GM21528 (cell line): Measurements from ENCODE around the gene FOXN3.
A peak's percentile ranks its signal among the peaks of the same experiment; 100 is the strongest.

Source experiments
- ATAC-seq: cut with Tn5 transposase; IDR thresholded peaks from one replicate; pipeline ENCODE4 v1.9.1; 2021; ENCODE audit warnings: mild to moderate bottlenecking, moderate library complexity; ENCODE audit not compliant: unreplicated experiment, low FRiP score

FOXN3 gene, protein sequence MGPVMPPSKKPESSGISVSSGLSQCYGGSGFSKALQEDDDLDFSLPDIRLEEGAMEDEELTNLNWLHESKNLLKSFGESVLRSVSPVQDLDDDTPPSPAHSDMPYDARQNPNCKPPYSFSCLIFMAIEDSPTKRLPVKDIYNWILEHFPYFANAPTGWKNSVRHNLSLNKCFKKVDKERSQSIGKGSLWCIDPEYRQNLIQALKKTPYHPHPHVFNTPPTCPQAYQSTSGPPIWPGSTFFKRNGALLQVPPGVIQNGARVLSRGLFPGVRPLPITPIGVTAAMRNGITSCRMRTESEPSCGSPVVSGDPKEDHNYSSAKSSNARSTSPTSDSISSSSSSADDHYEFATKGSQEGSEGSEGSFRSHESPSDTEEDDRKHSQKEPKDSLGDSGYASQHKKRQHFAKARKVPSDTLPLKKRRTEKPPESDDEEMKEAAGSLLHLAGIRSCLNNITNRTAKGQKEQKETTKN

DNA sequence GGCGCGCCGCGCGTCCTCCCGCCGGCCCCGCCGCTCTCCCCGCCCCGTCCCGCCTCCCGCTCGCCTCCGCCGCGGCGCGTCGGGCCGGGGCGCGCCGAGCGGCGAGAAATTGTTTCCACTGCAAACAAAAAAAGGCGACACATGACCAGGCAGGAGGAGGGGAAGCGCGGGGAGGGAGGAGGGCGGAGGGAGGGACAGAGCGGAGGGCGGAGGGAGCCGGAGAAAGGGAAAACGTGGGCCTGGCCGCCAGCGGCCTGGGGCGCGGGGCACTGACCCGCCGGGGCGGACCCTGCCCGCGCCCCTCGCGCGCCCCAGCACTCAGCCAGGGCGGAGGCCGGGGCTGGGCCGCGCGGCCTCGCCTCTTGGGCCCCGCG is at the start of gene FOXN3:
Gene FOXN3, minus strand, starts transcription at position 143 of the 374 bp plus-strand sequence. CDS start 4,757 bp downstream, outside the sequence.
- peak; percentile 41 for ATAC-seq

DNA sequence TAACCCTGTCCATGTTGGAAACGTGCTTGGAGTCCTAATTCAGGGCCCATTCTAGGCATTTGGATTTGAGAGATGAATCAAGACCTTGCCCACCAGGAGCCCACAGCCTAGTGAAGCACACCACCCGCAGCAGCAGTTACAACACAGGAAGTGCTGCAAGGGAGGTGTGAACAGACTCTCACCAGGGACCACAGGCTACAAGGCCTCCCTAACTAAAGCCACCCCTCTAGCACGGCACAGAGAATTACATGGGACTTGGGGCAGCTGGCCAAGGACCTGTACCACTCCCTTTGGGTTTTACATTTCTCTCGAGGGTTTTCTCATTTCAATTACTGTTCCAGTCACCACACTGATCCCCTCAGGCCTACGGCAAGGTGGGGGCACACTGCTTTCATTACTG is 49.5 kb upstream of the FOXN3 start:
- no peak for ATAC-seq

DNA sequence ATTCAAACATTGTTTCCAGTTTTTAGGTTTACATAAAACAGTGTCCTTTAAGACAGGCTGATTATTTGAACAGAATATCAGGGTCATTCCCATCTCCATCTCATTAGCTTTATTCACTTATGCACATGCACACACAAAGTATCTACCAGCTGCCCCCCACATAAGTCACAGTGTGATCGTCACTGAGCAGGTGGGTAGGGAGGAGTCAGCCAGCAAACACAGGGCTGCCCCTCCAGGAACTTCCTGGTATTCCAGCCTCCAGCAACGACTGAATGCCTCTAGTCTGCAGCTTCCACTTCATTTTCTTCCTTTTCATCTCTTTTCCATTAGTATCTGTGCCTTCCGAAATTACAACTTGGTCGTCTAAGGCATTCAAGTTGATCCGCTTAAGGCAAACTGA is 48.8 kb upstream of the FOXN3 start:
- ATAC-seq = no peak

DNA sequence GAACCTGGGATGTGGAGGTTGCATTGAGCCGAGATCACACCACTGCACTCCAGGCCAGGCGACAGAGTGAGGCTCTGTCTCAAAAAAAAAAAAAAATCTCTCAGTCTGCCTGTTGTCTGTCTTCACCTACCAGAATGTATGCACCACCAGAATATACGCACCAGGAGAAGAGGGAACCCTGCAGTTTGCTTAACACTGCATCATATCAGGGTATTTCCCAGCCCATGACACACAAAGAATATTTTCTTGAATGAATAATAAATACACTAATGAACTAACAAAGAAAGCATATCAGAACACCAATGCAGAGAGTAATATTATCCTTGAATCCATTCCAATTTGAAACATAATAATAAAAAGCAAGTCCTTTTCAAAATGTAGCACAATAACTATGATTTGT is 44.2 kb upstream of the FOXN3 start:
- no peak for ATAC-seq

DNA sequence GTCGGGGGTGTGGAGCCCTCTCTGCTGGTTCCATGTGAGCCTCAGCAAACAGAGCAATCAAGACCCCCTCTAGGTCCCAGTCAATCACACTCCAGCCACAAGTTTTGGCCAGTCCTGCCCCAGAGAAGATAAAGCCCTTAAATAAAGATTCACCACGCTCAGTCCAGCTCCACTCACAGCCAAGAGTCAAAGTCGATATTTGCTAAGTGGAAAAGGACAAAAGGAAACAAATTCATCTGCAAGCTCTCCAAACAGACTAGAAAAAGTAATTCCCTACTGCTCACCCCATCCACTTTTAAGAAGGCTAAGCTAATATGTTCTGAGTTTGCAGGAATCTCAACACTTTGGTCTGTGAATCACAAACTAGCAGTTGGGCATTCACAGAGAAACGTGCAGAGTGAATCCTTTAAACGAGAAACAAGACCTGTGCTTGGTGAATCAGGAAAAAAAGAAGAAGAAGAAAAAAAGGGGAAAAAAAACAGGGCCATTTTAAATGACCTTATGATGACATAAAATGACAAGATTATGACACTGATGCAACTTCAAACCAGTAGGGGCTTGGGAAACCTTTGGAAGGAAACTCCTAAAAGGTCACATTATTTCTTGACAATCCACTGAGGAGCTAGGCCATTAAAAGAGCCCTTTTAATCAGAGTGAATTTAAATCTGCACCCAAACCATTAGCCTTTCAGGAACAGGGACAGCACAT is 41.8 kb upstream of the FOXN3 start:
- no peak for ATAC-seq

DNA sequence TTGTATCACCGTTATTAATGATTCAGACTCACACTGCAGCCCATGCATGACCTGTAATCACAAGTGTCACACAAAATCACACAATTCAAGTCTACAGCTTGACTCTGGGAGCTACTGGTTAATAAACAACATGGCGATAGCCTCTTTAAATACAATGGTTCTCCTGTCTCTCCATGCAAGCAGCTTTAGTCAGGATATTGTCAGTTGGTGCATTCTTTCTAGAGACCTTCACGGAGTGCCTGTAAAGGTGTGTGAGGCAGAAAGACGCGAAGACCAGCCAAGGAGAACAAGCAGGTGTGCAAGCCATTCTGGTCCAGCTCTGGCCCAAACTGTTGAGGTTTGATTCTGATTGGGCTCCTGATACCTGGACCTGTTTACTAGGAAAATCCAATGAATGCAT is 40.0 kb upstream of the FOXN3 start:
- ATAC-seq = no peak

DNA sequence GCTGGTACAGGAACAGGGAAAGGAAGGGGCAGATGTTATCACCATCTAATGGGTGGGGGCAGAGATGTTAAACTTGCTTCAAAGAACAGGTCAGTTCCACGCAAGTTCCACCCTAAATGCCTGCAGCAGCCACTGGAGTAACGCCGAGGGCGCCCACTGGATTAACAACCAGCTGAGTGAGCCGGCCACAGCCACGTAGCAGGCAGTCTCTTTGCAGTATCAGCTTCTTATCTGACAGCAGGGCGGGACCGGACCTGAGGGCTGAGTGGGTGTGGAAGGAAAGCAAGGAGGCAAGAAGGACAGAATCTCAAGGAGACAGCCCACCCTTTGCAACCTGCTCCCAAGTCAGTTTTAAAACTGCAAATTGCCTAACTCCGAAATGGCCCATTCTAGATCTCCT is 38.4 kb upstream of the FOXN3 start:
- ATAC-seq = no peak

DNA sequence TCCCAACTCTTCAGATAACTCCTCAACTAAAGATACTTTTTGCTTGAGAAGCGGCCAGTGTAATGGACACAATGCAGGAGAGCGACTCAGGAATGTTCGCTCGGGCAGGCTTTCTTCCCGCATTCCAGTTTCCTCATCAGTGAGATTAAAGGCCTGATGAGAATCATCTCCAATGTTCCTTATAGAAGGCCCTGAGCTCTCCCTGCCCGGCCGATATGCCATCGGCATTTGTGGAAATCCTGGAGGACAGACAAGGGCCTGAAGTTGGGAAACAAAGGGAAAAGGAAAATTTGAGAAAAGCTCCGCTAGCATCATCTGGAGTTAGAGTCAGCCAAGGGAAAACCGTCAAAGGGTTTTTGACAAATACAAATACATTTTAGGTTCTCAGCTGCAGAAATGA is 38.0 kb upstream of the FOXN3 start:
- ATAC-seq = no peak

DNA sequence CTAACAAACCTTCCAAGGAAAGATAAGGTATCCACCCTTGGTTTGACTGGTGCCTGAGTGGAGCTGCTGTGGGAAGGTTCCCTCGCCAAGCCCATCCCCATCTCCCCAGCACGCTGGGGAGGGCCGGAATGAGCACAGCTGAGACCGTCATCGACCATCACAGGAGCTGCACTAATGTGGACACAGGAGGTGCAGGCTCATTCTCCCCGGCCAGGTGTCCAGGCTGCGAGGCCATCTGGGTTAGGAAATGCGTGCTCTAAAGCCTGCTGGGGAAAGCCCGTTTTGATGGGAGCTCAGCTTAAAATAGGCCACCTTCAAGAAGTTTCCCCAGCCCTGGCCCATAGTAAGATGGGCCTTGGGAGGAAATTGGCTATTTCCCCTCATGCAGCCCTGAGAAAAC is 35.2 kb upstream of the FOXN3 start:
- no peak for ATAC-seq

DNA sequence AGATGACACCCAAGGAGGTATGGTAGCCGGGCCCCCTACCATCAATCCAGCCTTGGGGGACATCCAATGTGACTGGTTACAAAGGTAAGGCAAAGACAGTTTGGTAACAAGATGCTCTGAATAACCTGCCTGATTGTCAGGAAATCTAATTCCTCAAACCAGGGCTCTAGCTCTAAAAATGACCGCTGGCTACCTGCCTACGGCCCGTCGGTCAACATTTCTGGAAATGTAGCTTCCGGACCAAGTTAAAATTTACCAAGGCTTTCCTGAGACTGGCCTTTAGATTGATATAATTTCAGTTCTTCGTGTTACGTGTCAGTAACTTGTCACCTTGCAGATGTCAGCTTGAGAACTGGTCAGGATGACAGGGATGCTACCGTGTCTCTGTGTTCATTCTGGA is 34.2 kb upstream of the FOXN3 start:
- no peak for ATAC-seq

DNA sequence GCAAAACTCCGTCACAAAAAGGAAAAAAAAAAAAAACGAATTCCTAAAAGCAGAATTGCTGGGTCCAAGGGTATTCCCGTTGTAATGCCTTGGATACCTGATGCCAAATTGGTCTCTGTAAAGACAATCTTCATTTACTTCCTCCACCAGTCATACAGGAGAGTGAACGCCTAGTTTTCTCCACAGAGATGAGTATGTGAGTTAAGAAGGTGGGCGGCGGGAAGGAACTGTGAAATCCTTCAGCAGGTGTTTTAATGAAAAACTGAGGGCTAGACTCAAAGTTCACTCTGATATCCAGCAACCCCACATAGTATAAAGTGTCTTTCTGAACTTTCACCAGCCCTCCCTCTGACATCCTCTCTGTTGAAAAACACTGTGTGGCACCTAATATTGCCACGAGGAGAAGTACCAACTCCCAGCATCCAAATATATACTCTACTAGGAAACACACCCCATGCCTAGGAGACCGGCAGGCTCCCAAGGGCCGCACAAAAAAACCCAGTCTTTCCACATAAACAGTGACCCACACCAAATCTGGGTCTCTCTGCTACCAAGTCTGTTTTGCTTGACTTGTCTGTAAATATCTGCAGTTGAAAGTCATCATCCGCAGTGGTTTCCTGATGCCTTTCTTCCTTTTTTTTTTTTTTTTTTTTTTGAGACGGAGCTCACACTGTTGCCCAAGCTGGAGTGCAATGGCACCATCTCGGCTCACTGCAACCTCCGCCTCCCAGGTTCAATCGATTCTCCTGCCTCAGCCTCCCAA is 30.3 kb upstream of the FOXN3 start:
- ATAC-seq = no peak

DNA sequence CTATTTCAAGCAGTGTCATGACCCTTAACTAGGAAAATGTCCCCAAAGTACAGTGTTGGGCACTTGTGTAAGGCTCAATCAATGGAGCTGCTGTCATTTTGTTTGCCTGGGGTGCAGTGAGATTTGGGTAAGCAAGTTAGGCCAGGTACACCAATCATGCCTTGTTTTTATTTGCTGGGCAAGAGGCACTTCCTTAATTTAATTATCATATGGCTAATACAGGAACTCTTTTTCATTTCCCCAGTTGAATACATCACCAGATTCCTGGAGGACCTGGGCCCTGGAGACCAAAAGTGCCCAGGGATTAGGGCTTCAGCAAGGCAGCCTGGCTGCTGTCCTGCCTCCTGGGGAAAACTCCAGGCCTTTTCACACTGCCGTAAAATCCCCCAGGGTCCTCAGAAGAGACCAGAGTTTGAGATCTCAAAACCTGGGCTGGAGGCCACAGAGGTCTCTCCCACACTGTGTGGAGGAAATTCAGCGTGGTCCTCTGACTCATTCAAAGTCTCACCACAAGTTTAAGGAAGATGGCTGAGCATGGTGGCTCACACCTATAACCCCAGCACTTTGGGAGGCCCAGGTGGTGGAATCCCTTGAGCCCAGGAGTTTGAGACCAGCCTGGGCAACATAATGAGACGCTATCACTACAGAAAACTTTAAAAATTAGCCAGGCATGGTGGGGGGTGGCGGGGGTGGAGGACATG is 28.4 kb upstream of the FOXN3 start:
- no peak for ATAC-seq

DNA sequence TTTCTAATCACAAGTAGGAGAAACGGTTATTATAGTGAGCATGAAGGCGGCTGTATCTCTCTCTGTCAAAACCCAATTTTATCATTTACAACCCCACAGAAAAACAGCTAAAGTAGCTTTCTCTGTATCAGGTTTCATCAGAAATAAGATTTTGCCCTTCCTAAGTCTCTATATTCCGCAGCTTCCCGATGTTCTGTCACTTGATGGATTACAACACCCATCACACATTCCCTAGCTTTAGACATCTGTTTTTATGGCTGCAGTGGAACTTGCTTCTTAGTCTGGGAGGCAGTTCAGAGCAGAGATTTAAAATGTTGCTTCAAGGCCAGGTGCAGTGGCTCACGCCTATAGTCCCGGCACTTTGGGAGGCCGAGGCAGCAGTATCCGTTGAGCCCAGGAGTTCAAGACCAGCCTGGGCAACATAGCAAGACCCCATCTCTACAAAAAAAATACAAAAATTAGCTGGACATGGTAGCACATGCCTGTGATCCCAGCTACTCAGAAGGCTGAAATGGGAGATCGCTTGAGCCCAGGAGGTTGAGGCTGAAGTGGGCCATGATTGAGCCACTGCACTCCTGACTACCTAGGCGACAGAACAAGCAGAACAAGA is 27.6 kb upstream of the FOXN3 start:
- ATAC-seq = no peak

DNA sequence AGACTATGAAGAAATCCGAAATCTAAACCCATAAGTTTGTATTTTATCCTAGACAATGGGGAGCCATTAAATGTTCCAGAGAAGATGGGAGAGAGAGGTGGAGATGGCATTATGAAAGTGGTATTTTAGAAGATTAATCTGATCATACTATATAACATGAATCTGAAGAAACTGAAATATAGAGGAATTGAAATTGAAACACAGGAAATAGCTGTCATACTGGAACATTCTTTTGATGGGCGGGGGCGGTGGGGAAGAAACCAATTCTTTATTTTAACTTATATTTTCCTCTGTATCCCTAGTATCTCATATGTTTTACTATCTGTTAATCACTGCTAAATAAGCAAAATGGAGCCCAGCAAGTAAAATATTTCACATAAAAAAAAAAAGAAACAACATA is 27.0 kb upstream of the FOXN3 start:
- no peak for ATAC-seq

DNA sequence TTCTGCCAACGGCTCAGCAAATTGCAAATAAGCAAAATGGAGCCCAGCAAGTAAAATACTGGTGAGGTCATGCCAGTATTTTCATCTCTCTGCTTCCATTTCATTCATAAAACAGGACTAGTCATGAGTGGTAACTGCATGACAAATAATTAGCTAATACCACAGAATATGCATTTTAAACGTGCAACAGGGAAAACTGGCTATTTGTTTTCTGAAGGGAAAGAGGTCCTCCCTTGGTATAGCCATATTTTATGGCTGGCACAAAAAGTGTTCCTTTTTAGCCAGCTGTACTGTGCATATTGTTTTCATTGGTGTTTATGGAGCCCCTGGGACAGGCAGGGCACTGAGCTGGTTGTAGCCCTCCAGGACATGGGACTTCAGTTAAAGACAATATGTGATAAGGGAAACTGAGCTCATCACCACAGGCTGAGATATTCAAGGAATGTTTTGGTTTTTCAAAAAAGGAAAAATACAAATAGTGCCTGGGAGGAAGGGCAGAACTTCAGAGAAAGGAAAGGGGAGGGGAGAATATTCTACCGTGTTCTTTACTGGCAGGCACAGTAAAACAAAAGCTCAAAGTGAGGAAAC is 26.1 kb upstream of the FOXN3 start:
- no peak for ATAC-seq

DNA sequence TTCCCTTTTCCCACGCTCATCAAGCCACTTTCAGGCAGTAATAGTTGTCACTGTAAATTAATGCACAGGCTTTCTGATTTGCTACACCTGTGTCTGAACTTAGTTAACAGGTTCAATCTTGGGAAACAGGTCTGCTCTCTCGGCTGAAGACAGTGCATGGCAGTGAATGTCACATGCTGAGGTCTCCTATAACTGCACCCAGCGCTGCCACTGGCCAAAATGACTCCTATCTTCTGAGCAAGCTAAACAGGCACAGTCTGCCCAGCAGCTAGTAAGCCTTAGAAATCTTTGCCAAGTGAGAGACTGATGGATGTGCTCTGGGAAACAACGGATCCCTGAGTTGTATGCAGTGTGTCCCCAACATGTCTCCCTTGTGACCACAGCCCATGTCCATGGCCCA is 25.2 kb upstream of the FOXN3 start:
- ATAC-seq = no peak

DNA sequence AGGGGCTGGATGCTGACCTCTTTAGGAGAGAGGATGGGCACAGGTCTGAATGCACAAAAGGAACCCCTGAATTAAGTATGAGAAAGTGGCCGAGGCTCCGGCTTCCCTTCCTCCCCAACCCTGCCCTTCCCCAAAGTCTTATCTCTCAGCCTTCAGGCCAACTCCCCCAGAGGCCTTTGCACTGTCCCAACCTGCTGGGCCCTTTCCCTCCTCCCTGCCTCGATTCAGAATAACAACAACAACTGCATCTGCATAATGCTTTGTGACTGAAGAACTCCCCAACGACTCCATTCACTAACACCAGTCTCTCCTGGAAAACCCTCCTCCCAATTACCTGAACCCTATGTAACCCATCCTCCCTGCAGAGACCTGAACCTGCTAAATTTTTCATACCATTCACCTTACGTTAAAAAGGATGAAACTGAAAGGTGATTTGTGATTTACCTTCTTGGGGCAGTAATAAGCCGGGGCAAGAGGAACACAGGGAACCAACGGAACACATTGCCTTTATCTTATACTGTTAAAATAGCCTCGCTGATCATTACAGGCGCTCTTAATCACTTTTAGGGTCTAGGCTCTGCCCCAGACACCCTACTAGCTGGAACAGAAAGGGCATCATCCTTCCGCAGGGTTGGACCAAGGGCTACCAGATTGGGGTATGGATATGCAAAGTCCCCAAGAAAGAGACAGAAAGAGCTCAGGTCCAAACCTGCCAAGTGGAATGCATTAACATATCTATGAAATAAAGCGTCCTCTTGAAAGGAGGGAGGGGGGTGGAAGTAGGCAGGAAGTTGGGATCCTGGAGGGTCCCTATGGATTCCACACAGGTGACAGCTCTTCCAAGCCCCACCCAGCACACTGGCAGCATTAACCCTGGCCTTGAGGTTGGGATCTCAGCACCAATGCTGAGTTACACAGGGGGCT is 24.2 kb upstream of the FOXN3 start:
- ATAC-seq = no peak

DNA sequence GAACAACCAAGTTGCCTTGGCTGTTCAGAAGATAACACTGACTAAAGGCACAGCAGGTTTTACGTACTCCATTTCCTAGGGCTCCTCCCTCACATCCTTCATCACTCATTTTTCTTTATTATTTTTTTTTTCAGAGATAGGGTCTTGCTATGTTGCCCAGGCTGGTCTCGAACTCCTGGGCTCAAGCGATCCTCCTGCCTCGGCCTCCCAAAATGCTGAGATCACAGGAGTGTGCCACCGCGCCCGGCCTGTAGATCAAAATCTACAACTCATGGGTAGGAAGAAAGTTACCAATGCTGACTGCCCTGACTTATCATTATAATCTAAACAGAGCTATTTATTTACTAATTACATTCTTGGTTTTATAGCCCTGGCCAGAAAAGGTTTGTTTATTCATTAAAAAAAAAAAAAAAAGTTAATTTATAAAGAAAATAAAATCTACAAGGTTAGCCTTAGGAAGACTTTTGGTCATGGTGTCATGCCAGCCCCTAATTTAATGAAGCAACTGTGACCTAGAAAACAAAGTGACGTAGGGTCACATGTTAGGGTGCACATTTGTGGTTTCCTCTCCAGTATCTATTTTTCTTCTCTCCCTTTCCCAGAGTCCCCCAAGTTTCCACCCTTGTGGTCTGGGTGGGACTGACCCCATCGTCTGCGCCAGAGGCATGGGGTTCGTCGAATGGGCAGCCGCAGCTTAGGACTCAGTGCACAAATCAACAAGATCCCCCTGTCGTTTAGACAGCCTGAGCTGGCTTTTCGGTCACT is 19.0 kb upstream of the FOXN3 start:
- ATAC-seq = no peak
